BLaER1 treated with 17β-estradiol and CSF1 and Interleukin-3, amounts not matched to agents 10 nM and 100 nM (cell line): ENCODE data around the gene TBX2.
A peak's percentile ranks its signal among the peaks of the same experiment; 100 is the strongest.

Experiments used
- H3K27ac ChIP-seq, 11 experiments: shearing (Covaris generic); formaldehyde crosslinking; 2 replicates each; pipeline ENCODE4 v1.8.1; 2022
- H3K27me3 ChIP-seq, 11 experiments: shearing (Covaris generic); formaldehyde crosslinking; 2 replicates each; pipeline ENCODE4 v1.8.1; 2022
- H3K36me3 ChIP-seq, 11 experiments: shearing (Covaris generic); formaldehyde crosslinking; 2 replicates each; pipeline ENCODE4 v1.8.1; 2022
- H3K4me1 ChIP-seq, 10 experiments: shearing (Covaris generic); formaldehyde crosslinking; 2 replicates each; pipeline ENCODE4 v1.8.1; 2022
- H3K4me2 ChIP-seq, 11 experiments: shearing (Covaris generic); formaldehyde crosslinking; 2 replicates each; pipeline ENCODE4 v1.8.1; 2022
- H3K4me3 ChIP-seq, 10 experiments: shearing (Covaris generic); formaldehyde crosslinking; 2 replicates each; pipeline ENCODE4 v1.8.1; 2022
- H3K9ac ChIP-seq, 11 experiments: shearing (Covaris generic); formaldehyde crosslinking; 2 replicates each; pipeline ENCODE4 v1.8.1; 2022
- H3K9me3 ChIP-seq, 11 experiments: shearing (Covaris generic); formaldehyde crosslinking; replicated peaks in 1 of 11; 2 replicates each; pipeline ENCODE4 v1.8.1; 2022
- H4K20me1 ChIP-seq, 11 experiments: shearing (Covaris generic); formaldehyde crosslinking; 2 replicates each; pipeline ENCODE4 v1.8.1; 2022
- Cebpa-rat ChIP-seq, 11 experiments: shearing (Covaris generic); IDR thresholded peaks; 2 replicates each; pipeline ENCODE4 v1.8.1; 2022

Gene TBX2

DNA sequence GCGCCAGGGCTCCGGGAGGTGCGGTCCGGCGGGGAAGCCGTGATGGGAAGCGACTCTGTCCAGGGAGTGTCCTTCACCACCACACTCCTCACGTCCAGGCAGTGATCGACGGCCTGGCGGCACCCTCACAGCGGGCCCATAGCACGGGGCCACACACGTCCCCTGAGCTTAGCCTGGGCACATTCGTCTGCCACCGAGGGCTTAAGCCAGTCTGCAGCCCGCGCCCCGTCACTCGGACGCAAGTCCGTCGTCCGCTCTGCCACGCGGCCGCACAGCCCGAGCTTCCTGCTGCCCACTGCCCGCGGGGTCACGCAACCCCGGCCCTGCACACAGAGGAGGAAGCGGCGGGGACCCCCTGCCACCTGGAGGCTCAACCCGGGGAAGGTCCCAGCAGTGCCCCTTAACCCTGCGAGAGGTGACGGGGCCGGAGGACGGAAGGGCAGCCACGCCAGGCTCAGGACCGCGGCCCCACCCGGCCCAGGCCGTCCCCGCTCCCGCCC, 3.0 kb upstream of the TBX2 start:
- Histone ChIP-seq H3K27ac (no peak overlapping the region), H3K4me2 (no peak overlapping the region), H3K36me3 (no peaks in the 10 kb centered on the region), H4K20me1 (peaks cover 0 to 80% (median 36%) of the 10 kb centered on the region in 11 experiments; a peak in 19 of 22 replicates), H3K4me3 (no peak overlapping the region), H3K27me3 (peaks cover 76 to 89% (median 83%) of the 10 kb centered on the region in 11 experiments), H3K9me3 (peaks cover 0 to 22% (median 8%) of the 10 kb centered on the region in 11 experiments; a peak in 10 of 22 replicates), H3K9ac (no peak overlapping the region), H3K4me1 (peaks cover 14 to 26% (median 17%) of the 10 kb centered on the region in 10 experiments; a peak in 18 of 20 replicates)
- no peak for TF ChIP-seq Cebpa-rat (IDR thresholded peaks at IDR 0.05)

DNA sequence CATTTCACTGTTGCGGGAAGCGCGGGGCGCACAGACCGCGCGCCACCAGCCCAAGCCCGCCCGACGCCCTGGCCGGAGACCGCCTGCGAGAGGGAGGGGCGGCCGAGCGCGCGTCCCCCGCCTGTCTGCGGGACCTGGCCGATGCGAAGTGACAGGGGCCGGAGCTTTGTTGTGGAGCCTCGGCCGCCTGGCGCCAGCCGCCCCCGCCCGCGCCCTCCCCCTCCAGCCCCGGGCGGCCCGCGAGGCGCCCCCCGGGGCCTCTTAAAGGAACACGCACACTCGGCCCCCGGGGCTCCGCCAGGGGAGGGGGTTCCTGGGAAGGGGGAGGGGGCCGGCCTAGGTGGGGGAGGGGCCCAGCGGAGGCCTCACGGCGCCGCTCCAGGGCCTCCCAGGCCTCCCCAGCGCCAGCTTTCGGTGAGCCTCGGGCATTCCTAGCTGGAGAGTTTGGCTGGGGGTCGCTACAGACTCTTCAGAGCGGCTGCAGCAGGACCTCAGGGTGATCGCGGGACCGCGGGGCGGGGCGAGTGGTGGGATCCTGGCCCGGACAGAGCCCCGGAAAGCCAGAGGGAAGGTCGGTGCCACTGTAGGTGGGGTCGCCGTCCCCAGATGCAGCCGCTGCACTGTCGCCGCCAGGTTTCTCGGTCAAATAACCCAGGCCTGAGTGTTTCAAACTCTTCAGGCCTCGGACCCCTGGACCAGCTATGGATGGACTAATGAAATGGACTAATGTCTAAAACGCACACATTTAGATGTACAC, 2.4 kb upstream of the TBX2 start:
- Histone ChIP-seq H3K27ac (no peak overlapping the region), H3K4me1 (peaks cover 14 to 30% (median 17%) of the 10 kb centered on the region in 10 experiments; a peak in 18 of 20 replicates), H4K20me1 (peaks cover 0 to 80% (median 40%) of the 10 kb centered on the region in 11 experiments; a peak in 19 of 22 replicates), H3K27me3 (peaks cover 83 to 96% (median 89%) of the 10 kb centered on the region in 11 experiments), H3K9ac (no peak overlapping the region), H3K9me3 (peaks cover 0 to 22% (median 8%) of the 10 kb centered on the region in 11 experiments; a peak in 10 of 22 replicates), H3K4me2 (no peak overlapping the region), H3K36me3 (no peaks in the 10 kb centered on the region), H3K4me3 (no peak overlapping the region)
- TF ChIP-seq Cebpa-rat (IDR thresholded peaks at IDR 0.05): no peak

DNA sequence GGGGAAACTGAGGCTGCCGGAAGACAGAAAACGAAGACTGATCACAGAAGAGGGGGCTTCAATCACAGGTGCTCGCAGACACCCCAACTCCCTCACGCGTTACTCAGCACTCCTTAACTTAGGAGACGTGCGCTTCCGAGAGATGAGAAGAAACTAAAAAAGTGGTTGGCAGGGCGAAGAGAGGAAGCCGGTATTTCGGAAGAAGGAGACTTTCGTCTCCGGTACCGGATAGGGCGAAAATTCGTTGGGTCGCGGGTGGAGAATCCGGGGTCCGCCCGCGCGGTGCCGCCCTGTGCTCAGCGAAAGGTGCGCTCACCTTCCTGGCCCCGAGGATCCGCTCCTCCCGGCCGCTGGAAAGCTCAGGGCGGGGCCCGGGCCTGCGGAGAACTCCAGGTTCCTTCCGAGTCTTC, 917 bp upstream of the TBX2 start:
- Histone ChIP-seq H3K4me3 (peak overlapping the region; percentile 51 to 69 (median 58)), H3K9ac (peak overlapping the region in 8 of 11 experiments; percentile 33 to 54 (median 46); a peak in 12 of 22 replicates), H4K20me1 (peaks cover 0 to 90% (median 54%) of the 10 kb centered on the region in 11 experiments; a peak in 19 of 22 replicates), H3K9me3 (peaks cover 0 to 22% (median 8%) of the 10 kb centered on the region in 11 experiments; a peak in 10 of 22 replicates), H3K4me2 (peak overlapping the region; percentile 90 to 100 (median 93)), H3K27me3 (peaks cover 97 to 100% (median 100%) of the 10 kb centered on the region in 11 experiments), H3K27ac (no peak overlapping the region), H3K4me1 (peaks cover 24 to 43% (median 28%) of the 10 kb centered on the region in 10 experiments), H3K36me3 (no peaks in the 10 kb centered on the region)
- no peak for TF ChIP-seq Cebpa-rat (IDR thresholded peaks at IDR 0.05)

DNA sequence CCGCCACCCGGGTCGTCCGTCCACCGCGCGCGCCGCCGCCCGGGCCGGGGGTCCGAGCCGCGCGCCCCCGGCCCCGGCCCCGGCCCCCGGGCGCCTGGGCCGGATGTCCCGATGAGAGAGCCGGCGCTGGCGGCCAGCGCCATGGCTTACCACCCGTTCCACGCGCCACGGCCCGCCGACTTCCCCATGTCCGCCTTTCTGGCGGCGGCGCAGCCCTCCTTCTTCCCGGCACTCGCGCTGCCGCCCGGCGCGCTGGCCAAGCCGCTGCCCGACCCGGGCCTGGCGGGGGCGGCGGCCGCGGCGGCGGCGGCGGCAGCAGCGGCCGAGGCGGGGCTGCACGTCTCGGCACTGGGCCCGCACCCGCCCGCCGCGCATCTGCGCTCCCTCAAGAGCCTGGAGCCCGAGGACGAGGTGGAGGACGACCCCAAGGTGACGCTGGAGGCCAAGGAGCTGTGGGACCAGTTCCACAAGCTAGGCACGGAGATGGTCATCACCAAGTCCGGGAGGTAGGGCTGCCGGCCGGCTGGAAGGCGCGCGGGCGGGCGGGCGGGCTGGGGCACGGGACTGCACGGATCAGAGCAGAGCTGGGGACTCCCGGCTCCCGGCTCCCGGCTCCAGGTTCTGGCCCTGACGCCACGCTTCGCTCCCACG, 548 bp downstream of the TBX2 start:
- peak overlapping the region; percentile 90 to 100 (median 93) for H3K4me2 ChIP-seq
- peaks cover 99 to 100% (median 100%) of the 10 kb centered on the region in 11 experiments for H3K27me3 ChIP-seq
- H3K36me3 ChIP-seq: no peaks in the 10 kb centered on the region
- H4K20me1 ChIP-seq: peaks cover 0 to 90% (median 69%) of the 10 kb centered on the region in 11 experiments; a peak in 19 of 22 replicates
- H3K9ac ChIP-seq: no peak overlapping the region
- no peak overlapping the region for H3K27ac ChIP-seq
- peak overlapping the region; percentile 51 to 69 (median 58); a peak in 19 of 20 replicates for H3K4me3 ChIP-seq
- TF ChIP-seq Cebpa-rat (IDR thresholded peaks at IDR 0.05): no peak
- peaks cover 0 to 22% (median 8%) of the 10 kb centered on the region in 11 experiments; a peak in 10 of 22 replicates for H3K9me3 ChIP-seq
- H3K4me1 ChIP-seq: peaks cover 34 to 56% (median 43%) of the 10 kb centered on the region in 10 experiments

DNA sequence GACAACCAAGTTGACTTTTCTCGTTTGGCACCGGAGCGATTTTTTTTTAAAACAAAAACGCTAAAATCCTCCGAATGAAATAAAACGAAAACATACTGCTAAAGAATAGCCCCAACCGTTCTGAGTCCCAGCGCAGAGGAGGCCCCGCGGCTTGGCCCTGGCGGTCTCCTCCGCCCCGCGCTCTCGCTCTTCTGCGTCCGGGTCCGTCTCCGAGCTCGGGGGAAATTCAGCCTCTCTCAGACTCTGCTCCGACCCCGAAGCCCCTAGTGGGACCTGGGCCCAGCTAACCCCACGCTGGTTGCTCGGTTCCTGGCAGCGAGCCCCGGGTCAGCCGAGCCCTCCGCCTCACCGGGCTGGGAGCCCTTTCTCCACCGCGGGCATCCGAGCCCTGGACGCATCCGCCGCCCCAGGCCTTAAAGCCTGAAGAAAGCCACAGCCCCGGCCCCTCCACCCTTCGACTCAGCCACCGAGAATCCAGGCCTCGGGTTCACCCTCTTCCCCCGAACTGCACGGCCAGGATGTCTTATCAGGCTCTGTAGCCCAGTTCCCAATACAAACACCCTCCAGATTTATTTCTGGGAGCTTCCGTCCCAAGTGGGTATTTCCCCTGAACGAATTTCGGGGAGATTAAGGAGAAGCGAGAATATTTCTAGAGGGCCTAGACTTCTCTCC, 1.2 kb downstream of the TBX2 start:
- Histone ChIP-seq H3K4me1 (peaks cover 34 to 60% (median 47%) of the 10 kb centered on the region in 10 experiments), H4K20me1 (peaks cover 0 to 90% (median 75%) of the 10 kb centered on the region in 11 experiments; a peak in 19 of 22 replicates), H3K9ac (no peak overlapping the region), H3K36me3 (no peaks in the 10 kb centered on the region), H3K9me3 (peaks cover 0 to 22% (median 8%) of the 10 kb centered on the region in 11 experiments; a peak in 10 of 22 replicates), H3K4me2 (peak overlapping the region in 1 of 11 experiments; percentile 98; a peak in 3 of 22 replicates), H3K27ac (no peak overlapping the region), H3K27me3 (peaks cover 99 to 100% (median 100%) of the 10 kb centered on the region in 11 experiments), H3K4me3 (no peak overlapping the region)
- no peak for TF ChIP-seq Cebpa-rat (IDR thresholded peaks at IDR 0.05)

DNA sequence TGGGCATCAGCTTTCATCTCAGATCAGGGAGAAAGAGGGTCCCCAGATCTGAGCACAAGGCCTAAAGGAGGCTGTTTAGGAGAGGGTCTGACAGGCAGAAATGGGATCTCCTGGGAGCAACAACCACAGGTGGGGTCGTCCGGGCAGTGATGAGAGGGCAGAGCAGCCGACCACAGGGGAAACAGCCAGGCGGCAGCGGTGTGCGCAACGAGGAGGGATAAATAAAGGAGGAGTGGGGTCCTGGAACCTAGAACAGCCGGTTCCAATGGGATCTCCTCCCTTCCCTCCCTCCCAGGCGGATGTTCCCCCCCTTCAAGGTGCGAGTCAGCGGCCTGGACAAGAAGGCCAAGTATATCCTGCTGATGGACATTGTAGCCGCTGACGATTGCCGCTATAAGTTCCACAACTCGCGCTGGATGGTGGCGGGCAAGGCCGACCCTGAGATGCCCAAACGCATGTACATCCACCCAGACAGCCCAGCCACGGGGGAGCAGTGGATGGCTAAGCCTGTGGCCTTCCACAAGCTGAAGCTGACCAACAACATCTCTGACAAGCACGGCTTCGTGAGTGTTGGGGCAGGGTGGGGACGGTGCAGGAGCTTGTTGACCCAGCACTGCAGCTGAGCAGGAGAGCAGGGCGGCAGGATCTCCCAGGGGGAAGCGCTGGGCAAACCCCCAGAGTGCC, 1.9 kb downstream of the TBX2 start:
- no peak overlapping the region for H3K9ac ChIP-seq
- H3K4me1 ChIP-seq: peaks cover 34 to 60% (median 47%) of the 10 kb centered on the region in 10 experiments

DNA sequence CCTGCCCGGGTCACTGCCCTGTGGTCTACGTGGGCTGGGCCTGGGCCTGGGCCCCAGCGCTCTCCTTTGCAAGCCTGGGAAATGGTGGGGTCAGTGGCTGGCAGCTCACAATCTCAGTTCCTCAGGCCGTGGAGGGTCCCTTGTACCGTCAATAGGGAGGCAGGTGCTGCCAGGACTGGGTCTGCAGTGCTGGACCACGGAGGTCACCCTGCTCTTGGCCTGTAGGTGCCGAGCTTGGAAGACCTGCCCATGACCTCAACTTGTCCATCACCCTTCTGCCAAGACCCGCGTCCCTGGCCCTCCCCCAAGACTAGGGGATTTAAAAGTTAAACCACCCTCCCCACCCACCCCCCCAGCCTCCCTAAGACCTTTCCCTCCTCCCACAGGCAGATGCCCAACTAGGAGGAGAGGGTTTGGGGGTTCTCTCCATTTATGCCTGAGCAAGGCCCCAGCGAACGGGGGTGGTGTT, 2.5 kb downstream of the TBX2 start:
- Histone ChIP-seq H3K27me3 (peaks cover 99 to 100% (median 100%) of the 10 kb centered on the region in 11 experiments), H4K20me1 (peaks cover 0 to 90% (median 85%) of the 10 kb centered on the region in 11 experiments; a peak in 19 of 22 replicates), H3K9me3 (peaks cover 0 to 10% (median 0%) of the 10 kb centered on the region in 11 experiments; a peak in 5 of 22 replicates), H3K36me3 (no peaks in the 10 kb centered on the region), H3K27ac (no peak overlapping the region), H3K9ac (no peak overlapping the region), H3K4me2 (peak overlapping the region in 3 of 11 experiments; percentile 76 to 90 (median 83); a peak in 3 of 22 replicates), H3K4me3 (no peak overlapping the region), H3K4me1 (peaks cover 34 to 60% (median 47%) of the 10 kb centered on the region in 10 experiments)
- no peak for TF ChIP-seq Cebpa-rat (IDR thresholded peaks at IDR 0.05)

More for the DNA sequence above, 1.9 kb downstream of the TBX2 start:
- Histone ChIP-seq H3K4me2 (peak overlapping the region in 1 of 11 experiments; percentile 2; a peak in 1 of 22 replicates), H3K27ac (no peak overlapping the region), H3K9me3 (peaks cover 0 to 15% (median 5%) of the 10 kb centered on the region in 11 experiments; a peak in 10 of 22 replicates), H3K36me3 (no peaks in the 10 kb centered on the region), H4K20me1 (peaks cover 0 to 91% (median 80%) of the 10 kb centered on the region in 11 experiments; a peak in 19 of 22 replicates), H3K4me3 (no peak overlapping the region), H3K27me3 (peaks cover 99 to 100% (median 100%) of the 10 kb centered on the region in 11 experiments)
- no peak for TF ChIP-seq Cebpa-rat (IDR thresholded peaks at IDR 0.05)
